ENCODE results near the gene CRYL1. TPM values are rescaled to one million over a fixed set of nuclear protein-coding genes. Genes with fewer than 3 reads are reported as not detected.

CRYL1 gene
- total and polyA plus RNA-seq, 2 donors (not counting 1 experiment from before 2014, with no cell fraction given): 6.5 to 15.1 TPM

GRCh38 chr13:20503088-20504083, 22.3 kb downstream of the CRYL1 start:
- Histone ChIP-seq H2AFZ (ENCODE audit: insufficient read depth, low read depth, low read length, poor library complexity, severe bottlenecking) (no peak overlapping the region), H3K27me3 (replicated peaks in 1 of 4; ENCODE audit: control extremely low read depth in 1 of 4, control insufficient read depth in 3 of 4, insufficient read depth in 4 of 4, low read length in 3 of 4) (no peaks in the 10 kb centered on the region), H3K27ac (ENCODE audit: low read length in 2 of 2) (no peak overlapping the region), H4K20me1 (ENCODE audit: control insufficient read depth, insufficient read depth, low read length, poor library complexity, severe bottlenecking) (no peaks in the 10 kb centered on the region), H3K9ac (ENCODE audit: low read length) (no peak overlapping the region), H3K9me3 (ENCODE audit: control extremely low read depth in 1 of 3, control insufficient read depth in 2 of 3, insufficient read depth in 1 of 3, low read length in 2 of 3) (peaks cover 0 to 4% (median 3%) of the 10 kb centered on the region in 3 donors), H3K79me2 (ENCODE audit: control insufficient read depth, insufficient read depth, low read length) (no peaks in the 10 kb centered on the region), H3K4me1 (ENCODE audit: control insufficient read depth in 2 of 2, insufficient read depth in 2 of 2, low read length in 2 of 2) (no peaks in the 10 kb centered on the region), H3K36me3 (replicated peaks in 1 of 2; ENCODE audit: control extremely low read depth in 1 of 2, control insufficient read depth in 1 of 2, extremely low read depth in 1 of 2, insufficient read depth in 2 of 2, low read length in 1 of 2) (no peaks in the 10 kb centered on the region), H3K4me3 (ENCODE audit: control extremely low read depth in 1 of 5, extremely low read depth in 1 of 5, insufficient read depth in 1 of 5, low read depth in 2 of 5, low read length in 4 of 5) (no peak overlapping the region), H3K4me2 (replicated peaks; ENCODE audit: low read depth, low read length, poor library complexity, severe bottlenecking) (no peak overlapping the region)
- no peak overlapping the region for H3K4me3 Mint-ChIP-seq
- ChIA-PET CTCF (interaction anchor here (1.2 kb wide), 1 partner anchor 8 kb away, joined by 6 read pairs; no protein-coding TSS in a partner anchor), POLR2A (no interaction called here)
- H3K9me3 Mint-ChIP-seq (ENCODE audit: insufficient read depth): peaks cover 5% of the 10 kb centered on the region
- no peaks in the 10 kb centered on the region for H3K4me1 Mint-ChIP-seq
- no peaks in the 10 kb centered on the region for H3K27me3 Mint-ChIP-seq
- DNase-seq (no peak), ATAC-seq (ENCODE audit: low read depth) (no peak)
- no peak overlapping the region for H3K27ac Mint-ChIP-seq
- TF ChIP-seq EZH2 (IDR thresholded peaks at IDR 0.05; ENCODE audit: borderline replicate concordance, insufficient read depth, low read depth, low read length, poor library complexity, severe bottlenecking) (no peak), CTCF (IDR thresholded peaks at IDR 0.05) (no peak)
- intact Hi-C loops (cut with micrococcal nuclease): no loop called here
- WGBS (ENCODE audit: insufficient coverage): 95% methylated on average over 15 of the region's 16 CpGs

DNA sequence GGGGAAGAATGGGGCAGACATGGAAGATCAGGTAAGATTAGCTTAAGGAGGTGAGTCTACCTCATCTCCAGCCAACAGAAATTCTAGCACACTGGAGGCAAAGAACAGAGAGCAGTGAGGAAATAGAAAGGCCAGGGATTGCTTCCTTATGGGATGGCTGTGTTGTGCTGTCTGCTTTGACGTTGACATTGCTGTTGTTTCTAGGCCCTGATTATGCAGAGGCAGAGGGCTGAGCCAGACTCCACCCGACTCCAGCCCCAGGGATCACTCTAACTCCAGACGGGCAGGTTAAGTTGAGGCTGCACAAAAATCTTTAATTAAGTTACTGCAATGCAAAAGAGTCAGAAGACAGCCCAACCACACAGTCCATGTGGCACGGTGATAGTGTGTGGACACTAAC, 24.1 kb downstream of the CRYL1 start:
- peaks cover 5% of the 10 kb centered on the region for H3K9me3 Mint-ChIP-seq (ENCODE audit: insufficient read depth)
- no peak for DNase-seq
- ChIA-PET POLR2A (no interaction called here), CTCF (interaction anchor here (1.0 to 1.3 kb wide), 2 partner anchors 9 to 327 kb away, joined by 4 read pairs; no protein-coding TSS in a partner anchor)
- Histone ChIP-seq H3K4me1 (ENCODE audit: control insufficient read depth in 2 of 2, insufficient read depth in 2 of 2, low read length in 2 of 2) (no peaks in the 10 kb centered on the region), H3K36me3 (replicated peaks in 1 of 2; ENCODE audit: control extremely low read depth in 1 of 2, control insufficient read depth in 1 of 2, extremely low read depth in 1 of 2, insufficient read depth in 2 of 2, low read length in 1 of 2) (no peaks in the 10 kb centered on the region), H2AFZ (ENCODE audit: insufficient read depth, low read depth, low read length, poor library complexity, severe bottlenecking) (no peak overlapping the region), H3K9me3 (ENCODE audit: control extremely low read depth in 1 of 3, control insufficient read depth in 2 of 3, insufficient read depth in 1 of 3, low read length in 2 of 3) (peaks cover 0 to 4% (median 3%) of the 10 kb centered on the region in 3 donors), H3K79me2 (ENCODE audit: control insufficient read depth, insufficient read depth, low read length) (no peaks in the 10 kb centered on the region), H4K20me1 (ENCODE audit: control insufficient read depth, insufficient read depth, low read length, poor library complexity, severe bottlenecking) (no peaks in the 10 kb centered on the region), H3K27ac (ENCODE audit: low read length in 2 of 2) (no peak overlapping the region), H3K27me3 (replicated peaks in 1 of 4; ENCODE audit: control extremely low read depth in 1 of 4, control insufficient read depth in 3 of 4, insufficient read depth in 4 of 4, low read length in 3 of 4) (no peaks in the 10 kb centered on the region), H3K4me3 (ENCODE audit: control extremely low read depth in 1 of 5, extremely low read depth in 1 of 5, insufficient read depth in 1 of 5, low read depth in 2 of 5, low read length in 4 of 5) (no peak overlapping the region), H3K4me2 (replicated peaks; ENCODE audit: low read depth, low read length, poor library complexity, severe bottlenecking) (no peak overlapping the region), H3K9ac (ENCODE audit: low read length) (no peak overlapping the region)
- no peak for ATAC-seq (ENCODE audit: low read depth)
- no peak overlapping the region for H3K4me3 Mint-ChIP-seq
- 83% methylated on average over 3 of the region's 4 CpGs for whole genome bisulfite sequencing (ENCODE audit: insufficient coverage)
- no peaks in the 10 kb centered on the region for H3K4me1 Mint-ChIP-seq
- intact Hi-C loops (cut with micrococcal nuclease): no loop called here
- H3K27ac Mint-ChIP-seq: no peak overlapping the region
- H3K27me3 Mint-ChIP-seq: no peaks in the 10 kb centered on the region
- TF ChIP-seq EZH2 (IDR thresholded peaks at IDR 0.05; ENCODE audit: borderline replicate concordance, insufficient read depth, low read depth, low read length, poor library complexity, severe bottlenecking) (no peak), CTCF (IDR thresholded peaks at IDR 0.05) (no peak)
